GM12878 (cell line): ENCODE measurements around the gene ERMARD. TPM values are rescaled to one million over a fixed set of nuclear protein-coding genes. Genes with fewer than 3 reads are reported as not detected.

Experiments used
- BACH1 ChIP-seq: fragments of 450-650 bp; IDR thresholded peaks from 2 replicates; pipeline ENCODE4 v1.6.1; 2017; ENCODE audit warnings: mild to moderate bottlenecking, borderline replicate concordance
- CBX3 ChIP-seq: fragments of 200-600 bp; sonication (generic); IDR thresholded peaks from 2 replicates; pipeline ENCODE4 v1.6.1; 2016; ENCODE audit warnings: low read depth, borderline replicate concordance
- EGR1 ChIP-seq, 2 experiments: IDR thresholded peaks; 1 replicate in 1 of 2; 2 replicates in 1 of 2; pipeline ENCODE4 v1.6.1; 2011 to 2012; ENCODE audit warnings: low read depth in 2 of 2, low read length in 2 of 2, borderline replicate concordance in 1 of 2, mild to moderate bottlenecking in 1 of 2, moderate library complexity in 1 of 2
- ELK1 ChIP-seq: IDR thresholded peaks from 2 replicates; pipeline ENCODE4 v1.6.1; 2012; ENCODE audit warnings: low read depth, low read length, improper control_type of control experiment
- GATAD2B ChIP-seq: fragments of 450-650 bp; conservative IDR thresholded peaks from 2 replicates; pipeline ENCODE4 v1.6.1; 2017; ENCODE audit warnings: low read depth, mild to moderate bottlenecking, moderate library complexity
- HDGF ChIP-seq: fragments of 450-650 bp; IDR thresholded peaks from 2 replicates; pipeline ENCODE4 v1.6.1; 2016; ENCODE audit warnings: antibody characterized with exemption
- IRF3 ChIP-seq: fragments of 450-650 bp; IDR thresholded peaks from 2 replicates; pipeline ENCODE4 v1.6.1; 2014; ENCODE audit warnings: mild to moderate bottlenecking
- IRF4 ChIP-seq: IDR thresholded peaks from 2 replicates; pipeline ENCODE4 v1.6.1; 2011; ENCODE audit warnings: low read depth, low read length
- MLLT1 ChIP-seq: fragments of 450-650 bp; IDR thresholded peaks from 2 replicates; pipeline ENCODE4 v1.6.1; 2016; ENCODE audit warnings: mild to moderate bottlenecking
- NFXL1 ChIP-seq: fragments of 450-650 bp; IDR thresholded peaks from 2 replicates; pipeline ENCODE4 v1.6.1; 2017; ENCODE audit warnings: antibody characterized with exemption, mild to moderate bottlenecking, borderline replicate concordance
- NKRF ChIP-seq: fragments of 450-650 bp; conservative IDR thresholded peaks from 2 replicates; pipeline ENCODE4 v1.6.1; 2017; ENCODE audit warnings: mild to moderate bottlenecking, moderate library complexity
- PAX8 ChIP-seq: fragments of 450-650 bp; IDR thresholded peaks from 2 replicates; pipeline ENCODE4 v1.6.1; 2017; ENCODE audit warnings: mild to moderate bottlenecking, moderate library complexity
- SUPT20H ChIP-seq: IDR thresholded peaks from 2 replicates; pipeline ENCODE4 v1.6.1; 2011; ENCODE audit warnings: low read depth, mild to moderate bottlenecking, low read length, moderate library complexity, borderline replicate concordance; ENCODE audit not compliant: control insufficient read depth
- TBL1XR1 ChIP-seq: IDR thresholded peaks from 2 replicates; pipeline ENCODE4 v1.6.1; 2012; ENCODE audit warnings: low read depth, low read length, improper control_type of control experiment
- YBX1 ChIP-seq: fragments of 450-650 bp; IDR thresholded peaks from 2 replicates; pipeline ENCODE4 v1.6.1; 2016; ENCODE audit warnings: antibody characterized with exemption
- ZNF687 ChIP-seq: fragments of 450-650 bp; IDR thresholded peaks from 2 replicates; pipeline ENCODE4 v1.6.1; 2017; ENCODE audit warnings: mild to moderate bottlenecking, moderate library complexity
- ZSCAN29 ChIP-seq: fragments of 450-650 bp; IDR thresholded peaks from 2 replicates; pipeline ENCODE4 v1.6.1; 2017; ENCODE audit warnings: mild to moderate bottlenecking, moderate library complexity
- polyA plus RNA-seq, 11 experiments: library from polyadenylated mRNA; depleted of rRNA in 4 of 11; unstranded in 6 of 11; stranded (reverse) in 5 of 11; fragments of >200 nt; fragmentation: Nextera tagmentation in 4 of 11; fragmentation: Illumina TruSeq in 1 of 11; extraction: Ambion mirVana in 4 of 11; extraction: Trizol in 1 of 11; gene quantifications; 1 replicate in 1 of 11; 2 replicates in 10 of 11; pipeline versions ENCODE4 v1.2.1 to v1.2.3, GENCODE V29; 2011 to 2016; ENCODE audit warnings: inconsistent platforms in 2 of 11, missing spikeins in 2 of 11, low read depth in 1 of 11
- total RNA-seq, 4 experiments: library from RNA; depleted of rRNA in 3 of 4; stranded (reverse); fragments of >200 nt in 3 of 4; fragmentation: Illumina TruSeq in 1 of 4; extraction: Trizol in 1 of 4; gene quantifications; 2 replicates each; pipeline versions ENCODE4 v1.2.1 to v1.2.3, GENCODE V29; 2013 to 2021

ERMARD gene
- total and polyA plus RNA-seq, 10 of the 15 experiments (the other 5 are each of a cell fraction or from before 2014, with no cell fraction given) = 24.4 to 63.3 (median 34.1) TPM

- TF ChIP-seq ZNF687 (no peak), IRF3 (no peak), EGR1 (IDR thresholded peaks at IDR 0.05; ENCODE audit: borderline replicate concordance in 1 of 2, low read depth in 2 of 2, low read length in 2 of 2) (peak in 1 of 2 experiments; percentile 40; a peak in 1 of 3 replicates), PAX8 (no peak), TBL1XR1 (no peak), ELK1 (no peak), HDGF (no peak), IRF4 (no peak), ZSCAN29 (peak; percentile 9; the same call in 1 of the 2 replicates), SUPT20H (no peak), MLLT1 (no peak), BACH1 (0 out of 2 replicates have a peak, but pooled peaks have one; percentile 50), YBX1 (no peak), NFXL1 (0 out of 2 replicates have a peak, but pooled peaks have one; percentile 39), CBX3 (no peak), GATAD2B (peak; percentile 68), NKRF (peak; percentile 77)
Observed at GRCh38 chr6:169723200-169723909, 28.1 kb upstream of the ERMARD start (continued).
